Ureter (tissue), 1 donor: ENCODE measurements around the gene NFKBIZ. TPM values are rescaled to one million over a fixed set of nuclear protein-coding genes. Genes with fewer than 3 reads are reported as not detected.
"Not testable (repeated sequence)": the region's sequence is repeated elsewhere in the genome, so short reads cannot be mapped to it uniquely, and the experiment has no call there.

ENCODE experiments used
- DNase-seq: peaks from one replicate; pipeline ENCODE4 v3.0.0-alpha.2; 2020; ENCODE audit warnings: low spot score
- total RNA-seq: library from RNA; stranded (reverse); gene quantifications from one replicate; pipeline ENCODE4 v1.2.4, GENCODE V29; 2023
- donor health status: DM: yes; HTN: yes; CAD: no.

Gene NFKBIZ
- total RNA-seq, 1 donor from 2014 or later: 81.8 TPM

DNA sequence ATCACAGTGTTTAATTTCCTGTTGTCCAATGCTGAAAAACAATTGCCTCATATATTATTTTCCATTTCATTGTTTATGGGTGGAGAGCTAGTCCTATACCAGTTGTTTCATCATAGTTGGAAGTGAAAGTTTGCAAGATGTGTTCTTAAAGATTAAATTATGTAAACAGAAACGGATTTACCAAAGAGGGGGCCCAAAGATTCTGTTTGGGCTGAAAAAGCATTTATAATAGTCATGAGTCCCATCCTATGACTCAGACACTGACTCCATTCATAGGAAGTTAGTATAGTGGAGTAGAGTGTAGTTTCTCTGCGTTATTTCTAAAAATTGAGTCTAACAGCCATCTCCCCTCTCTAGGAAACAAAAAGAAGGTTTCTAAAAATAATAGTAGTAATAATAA is 24.3 kb downstream of the NFKBIZ start:
- DNase-seq: no peak

- no peak for DNase-seq
Observed at GRCh38 chr3:101876142-101876541, 26.8 kb downstream of the NFKBIZ start.

DNA sequence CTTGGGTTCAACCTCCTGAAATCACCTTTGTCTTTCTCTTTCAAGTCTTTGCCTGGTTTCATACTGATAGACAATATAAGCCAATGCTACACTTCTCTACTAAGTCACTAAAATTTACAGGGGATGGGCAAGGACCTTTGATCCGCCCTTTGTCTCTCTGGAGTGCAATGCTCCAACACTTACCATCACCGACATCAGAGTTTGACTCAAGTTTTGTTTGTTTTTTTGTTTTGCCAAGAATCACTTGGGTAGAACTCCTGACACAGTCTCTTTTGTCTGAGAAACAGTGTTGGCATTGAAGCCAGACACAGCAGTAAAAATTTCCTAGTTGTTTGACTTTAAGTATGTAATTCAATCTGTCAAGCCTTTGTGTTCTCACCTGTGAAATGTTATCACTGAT is 29.3 kb downstream of the NFKBIZ start:
- DNase-seq: no peak

- DNase-seq: no peak
Observed at GRCh38 chr3:101879102-101879501, 29.8 kb downstream of the NFKBIZ start.

DNA sequence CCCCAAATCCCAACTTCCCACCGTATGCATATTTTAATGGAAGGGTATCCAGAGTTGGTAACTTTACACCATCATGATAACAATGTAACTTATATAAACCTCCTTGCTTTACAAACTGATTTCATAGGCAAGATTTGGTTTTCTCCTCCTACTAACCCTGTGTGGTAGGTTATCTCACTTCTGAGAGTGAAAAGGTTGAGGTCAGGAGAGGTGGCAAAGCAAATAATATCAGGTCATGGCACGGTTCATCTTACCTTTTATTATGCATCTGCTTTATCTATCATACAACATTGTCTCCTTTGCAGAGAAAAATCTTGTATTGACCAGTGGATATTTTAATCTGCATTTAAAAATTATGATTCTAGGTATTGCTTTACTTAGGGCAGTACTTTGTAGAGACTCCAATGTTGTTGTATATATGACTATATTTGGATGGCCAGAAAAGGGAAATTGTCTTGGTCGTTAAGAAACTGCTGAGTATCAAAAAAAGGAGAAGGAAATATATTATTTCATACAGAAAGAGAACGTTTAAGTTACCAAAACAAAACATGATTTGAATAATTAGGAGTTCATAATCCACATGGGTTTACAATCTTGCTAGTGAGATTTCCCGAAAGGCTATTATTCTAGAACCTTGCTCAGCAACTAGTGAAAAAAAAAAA is 30.4 kb downstream of the NFKBIZ start:
- DNase-seq: no peak

GRCh38 chr3:101884776-101885175 is 35.5 kb downstream of the NFKBIZ start:
- DNase-seq: no peak

DNA sequence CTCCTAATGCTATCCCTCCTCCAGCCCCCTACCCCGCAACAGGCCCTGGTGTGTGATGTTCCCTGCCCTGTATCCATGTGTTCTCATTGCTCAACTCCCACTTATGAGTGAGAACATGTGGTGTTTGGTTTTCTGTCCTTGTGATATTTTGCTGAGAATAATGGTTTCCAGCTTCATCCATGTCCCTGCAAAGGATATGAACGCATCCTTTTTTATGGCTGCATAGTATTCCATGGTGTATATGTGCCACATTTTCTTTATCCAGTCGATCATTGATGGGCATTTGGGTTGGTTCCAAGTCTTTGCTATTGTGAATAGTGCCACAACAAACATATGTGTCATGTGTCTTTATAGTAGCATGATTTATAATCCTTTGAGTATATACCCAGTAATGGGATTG is 36.3 kb downstream of the NFKBIZ start:
- DNase-seq: not testable (repeated sequence)

GRCh38 chr3:101886626-101887025 is 37.3 kb downstream of the NFKBIZ start:
- DNase-seq: no peak

GRCh38 chr3:101888653-101889052 is 39.3 kb downstream of the NFKBIZ start:
- no peak for DNase-seq

DNA sequence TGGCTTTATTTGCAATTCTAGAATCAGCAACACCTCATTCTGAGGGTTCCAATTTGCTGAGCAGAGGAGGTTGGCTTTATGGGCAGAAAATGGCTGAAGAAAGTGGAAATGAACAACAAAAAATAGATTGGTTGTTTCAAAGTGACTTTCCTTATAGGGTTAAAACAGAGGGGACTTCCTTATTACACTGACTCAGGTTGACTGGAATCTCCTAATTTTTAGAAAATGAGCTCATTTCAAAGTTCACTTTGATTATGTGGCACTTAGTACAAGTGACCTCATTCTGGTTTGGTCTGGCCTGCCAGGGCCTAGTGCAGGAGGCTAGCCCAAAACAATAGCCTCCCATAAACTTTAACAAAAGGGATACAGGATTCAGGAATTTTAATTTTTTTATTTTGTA is 41.4 kb downstream of the NFKBIZ start:
- no peak for DNase-seq

- no peak for DNase-seq
Observed at GRCh38 chr3:101892648-101893047, 43.3 kb downstream of the NFKBIZ start.

DNA sequence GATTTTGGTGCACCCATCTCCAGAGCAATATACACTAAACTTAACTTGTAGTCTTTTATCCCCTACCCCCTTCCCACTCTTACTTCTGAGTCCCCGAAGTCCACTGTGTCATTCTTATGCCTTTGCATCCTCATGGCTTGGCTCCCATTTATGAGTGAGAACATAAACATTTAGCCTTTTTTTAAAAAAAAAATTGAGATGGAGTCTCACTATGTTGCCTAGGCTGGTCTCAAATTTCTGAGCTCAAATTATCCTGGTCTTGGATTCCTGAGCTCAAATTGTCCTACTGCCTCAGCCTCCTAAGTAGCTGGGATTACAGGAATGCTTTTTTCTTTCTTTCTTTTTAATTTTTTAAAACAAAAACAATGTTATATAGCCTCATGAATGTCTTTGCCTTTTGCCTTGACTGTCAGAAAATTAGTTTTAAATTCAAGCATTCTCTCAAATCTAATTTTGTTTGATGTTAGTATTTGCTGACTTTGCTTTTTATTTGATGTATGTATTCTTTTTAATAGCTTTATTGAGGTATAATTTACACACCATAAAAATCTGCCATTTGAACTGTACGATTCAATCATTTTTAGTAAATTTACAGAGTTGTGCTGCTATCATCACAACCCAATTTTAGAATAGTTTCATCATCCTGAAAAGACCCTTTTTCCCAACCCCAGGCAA is 46.9 kb downstream of the NFKBIZ start:
- no peak for DNase-seq

- no peak for DNase-seq
Observed at GRCh38 chr3:101897013-101897412, 47.7 kb downstream of the NFKBIZ start.

DNA sequence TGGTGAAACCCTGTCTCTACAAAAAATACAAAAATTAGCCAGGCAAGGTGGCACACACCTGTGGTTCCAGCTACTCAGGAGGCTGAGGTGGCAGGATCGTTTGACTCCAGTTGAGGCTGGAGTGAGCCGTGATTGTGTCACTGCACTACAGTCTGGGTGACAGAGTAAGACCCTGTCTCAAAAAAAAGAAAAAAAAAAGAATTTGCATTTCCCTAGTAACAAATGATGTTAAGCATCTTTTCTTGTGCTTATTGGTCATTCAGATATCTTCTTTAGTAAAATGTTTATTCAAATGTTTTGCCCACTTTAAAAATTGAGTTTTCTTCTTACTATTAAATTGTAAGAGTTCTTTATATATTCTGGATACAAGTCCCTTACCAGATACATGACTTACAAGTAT is 48.7 kb downstream of the NFKBIZ start:
- no peak for DNase-seq

GRCh38 chr3:101898752-101899169 is 49.4 kb downstream of the NFKBIZ start:
- DNase-seq: no peak

- DNase-seq: no peak
Observed at GRCh38 chr3:101900316-101900715, 51.0 kb downstream of the NFKBIZ start.

- no peak for DNase-seq
Observed at GRCh38 chr3:101900736-101901135, 51.4 kb downstream of the NFKBIZ start.

DNA sequence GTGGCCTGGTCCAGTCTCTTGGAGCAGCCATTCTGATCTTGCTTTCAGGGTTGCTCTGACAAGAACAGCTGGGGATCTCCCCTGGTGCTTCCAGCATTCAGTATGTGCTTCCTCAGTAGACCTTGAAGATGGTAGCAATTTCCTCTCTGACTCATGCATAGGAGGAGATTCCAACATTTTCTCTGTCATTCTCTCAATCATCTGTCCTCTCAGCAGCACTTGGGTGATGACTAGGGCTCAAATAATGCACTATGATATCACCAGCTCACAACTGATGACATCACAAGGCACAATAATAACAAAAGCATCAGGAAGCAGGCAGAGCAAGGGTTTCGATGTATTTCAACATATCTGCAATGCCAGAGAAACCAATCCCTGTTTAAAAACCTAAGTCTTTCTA is 52.7 kb downstream of the NFKBIZ start:
- no peak for DNase-seq

DNA sequence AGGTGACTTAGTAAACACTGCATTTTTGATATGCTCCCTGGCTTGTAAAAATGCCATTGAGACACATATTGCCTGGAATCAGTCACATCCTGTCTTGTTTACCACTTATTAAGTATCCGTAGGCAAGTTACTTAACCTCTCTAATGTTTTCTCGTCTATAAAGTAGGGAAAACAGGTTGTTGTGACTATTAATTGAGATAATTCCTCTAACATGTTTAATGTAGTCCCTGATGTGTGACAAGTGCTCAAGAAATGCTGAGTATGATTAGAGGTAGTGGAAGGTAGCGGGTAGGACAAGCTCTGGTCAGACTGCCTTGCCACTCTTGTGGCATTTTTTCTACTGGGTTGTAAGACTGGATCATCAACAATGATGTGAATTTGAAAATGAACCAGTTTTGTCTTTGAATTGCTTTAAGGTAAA is 54.1 kb downstream of the NFKBIZ start:
- DNase-seq: no peak

GRCh38 chr3:101905573-101905972 is 56.3 kb downstream of the NFKBIZ start:
- DNase-seq: not testable (repeated sequence)
